Adipose tissue (tissue), 3 donors: ENCODE measurements around the gene CETP. TPM values are rescaled to one million over a fixed set of nuclear protein-coding genes. Genes with fewer than 3 reads are reported as not detected.
"Not testable (repeated sequence)": the region's sequence is repeated elsewhere in the genome, so short reads cannot be mapped to it uniquely, and the experiment has no call there.

ENCODE experiments used
- H3K27ac ChIP-seq: one replicate; pipeline ENCODE4 v1.5.1; 2013; ENCODE audit warnings: low read depth, low read length
- WGBS, 3 donors: extraction: QIAGEN DNeasy Blood & Tissue Kit; methylation state at CpG; one replicate each; pipeline ENCODE4 v1.1.7; 2013; 5-methylcytosine and 5-hydroxymethylcytosine counted together
- polyA plus RNA-seq, 3 donors: library from polyadenylated mRNA; stranded (reverse); fragments of 200-250 nt; gene quantifications; one replicate each; pipeline ENCODE4 v1.2.3, GENCODE V29; 2013
- donor health status: healthy with polysubstance abuse.
- donor health status: Bipolar disorder and iron deficiency.
- donor health status: healthy.

CETP gene
- polyA plus RNA-seq, 3 donors, result 0.39 to 2.8 (median 0.89) TPM

DNA sequence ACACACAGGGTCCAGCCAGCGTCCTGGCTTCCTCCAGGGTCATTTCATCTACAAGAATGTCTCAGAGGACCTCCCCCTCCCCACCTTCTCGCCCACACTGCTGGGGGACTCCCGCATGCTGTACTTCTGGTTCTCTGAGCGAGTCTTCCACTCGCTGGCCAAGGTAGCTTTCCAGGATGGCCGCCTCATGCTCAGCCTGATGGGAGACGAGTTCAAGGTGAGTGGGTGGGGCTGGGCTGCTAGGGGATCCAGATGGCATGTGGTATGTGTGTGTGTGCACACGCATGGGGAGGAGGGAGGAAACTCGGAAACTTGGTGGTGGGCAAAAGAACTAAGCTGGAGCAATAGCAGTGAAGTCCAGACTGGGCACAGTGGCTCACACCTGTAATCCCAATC is 11.5 kb downstream of the CETP start:
- no peak overlapping the region for H3K27ac ChIP-seq
- WGBS, 3 donors, result 83 to 90% (median 85%) methylated on average over 9 of the region's 9 CpGs

DNA sequence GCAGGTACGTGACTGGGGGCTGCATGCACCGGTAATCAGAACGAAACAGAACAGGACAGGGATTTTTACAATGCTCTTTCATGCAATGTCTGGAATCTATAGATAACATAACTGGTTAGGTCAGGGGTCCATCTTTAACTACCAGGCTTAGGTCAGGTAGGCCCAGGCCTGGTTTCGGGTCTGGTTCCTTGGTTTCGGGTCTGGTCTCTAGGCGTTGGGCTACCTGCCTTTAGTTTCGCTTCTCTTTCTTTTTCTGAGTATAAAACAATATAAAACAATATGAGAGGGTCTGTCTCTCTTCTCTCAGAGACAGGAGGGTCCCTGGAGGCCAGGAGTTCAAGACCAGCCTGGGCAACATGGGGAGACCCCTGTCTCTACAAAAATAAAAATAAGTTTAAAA is 12.1 kb downstream of the CETP start:
- H3K27ac ChIP-seq, result not testable (repeated sequence)
- 77 to 96% (median 82%) methylated on average over 7 of the region's 7 CpGs for WGBS, 3 donors

DNA sequence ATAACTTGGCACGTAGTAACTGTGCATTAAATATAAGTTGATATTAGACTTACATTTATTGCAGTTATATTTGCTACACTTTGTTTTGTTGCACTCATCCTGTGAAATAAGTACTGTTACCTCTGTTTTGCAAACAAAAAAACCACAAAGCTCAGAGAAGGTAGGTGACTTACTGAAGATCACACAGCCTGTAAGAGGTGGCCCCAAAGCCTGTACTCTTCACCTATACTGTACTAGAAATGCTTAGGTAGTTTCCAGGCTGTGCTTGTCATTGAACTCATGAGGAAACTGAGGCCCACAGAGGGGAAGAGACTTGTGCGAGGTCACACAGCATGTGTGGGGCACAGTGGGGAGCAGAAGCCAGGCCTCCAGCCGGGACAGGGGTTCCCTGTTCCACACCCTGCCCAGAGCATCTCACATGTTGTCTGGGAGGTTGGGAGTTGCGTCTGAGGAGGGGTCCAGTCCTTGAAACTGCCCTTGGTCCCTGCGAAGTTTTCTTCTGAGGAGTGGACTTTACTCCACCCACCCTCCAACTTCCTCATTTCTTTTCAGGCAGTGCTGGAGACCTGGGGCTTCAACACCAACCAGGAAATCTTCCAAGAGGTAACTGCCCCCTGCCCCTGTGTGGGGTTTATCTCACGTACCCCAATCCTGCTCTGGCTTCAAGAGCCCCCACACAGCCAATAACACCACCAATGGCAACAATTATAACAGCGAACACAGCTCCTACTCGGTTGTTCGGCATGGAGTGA is 13.0 kb downstream of the CETP start:
- 80 to 89% (median 83%) methylated on average over 9 of the region's 9 CpGs for WGBS, 3 donors
- no peak overlapping the region for H3K27ac ChIP-seq

DNA sequence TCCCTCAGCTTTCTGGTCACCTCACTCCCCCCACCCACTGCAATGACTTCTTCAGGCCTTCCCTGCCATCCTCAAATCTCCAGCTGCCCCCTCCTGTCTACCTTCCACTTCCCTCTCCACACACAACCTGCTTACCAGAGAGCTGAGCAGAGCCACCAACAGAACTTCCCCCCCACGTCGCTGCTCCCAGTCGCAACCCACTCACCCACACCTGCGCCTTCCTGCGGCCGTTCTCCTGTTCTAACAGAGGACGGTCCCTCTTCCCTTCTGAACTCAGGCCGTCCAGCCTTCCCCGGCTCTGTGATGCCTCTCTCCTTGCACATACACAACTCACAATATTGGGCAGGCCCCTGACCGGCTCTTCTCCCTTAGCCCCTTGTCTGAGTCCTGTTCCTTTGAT is 14.0 kb downstream of the CETP start:
- 76 to 92% (median 80%) methylated on average over 10 of the region's 10 CpGs for WGBS, 3 donors
- no peak overlapping the region for H3K27ac ChIP-seq

DNA sequence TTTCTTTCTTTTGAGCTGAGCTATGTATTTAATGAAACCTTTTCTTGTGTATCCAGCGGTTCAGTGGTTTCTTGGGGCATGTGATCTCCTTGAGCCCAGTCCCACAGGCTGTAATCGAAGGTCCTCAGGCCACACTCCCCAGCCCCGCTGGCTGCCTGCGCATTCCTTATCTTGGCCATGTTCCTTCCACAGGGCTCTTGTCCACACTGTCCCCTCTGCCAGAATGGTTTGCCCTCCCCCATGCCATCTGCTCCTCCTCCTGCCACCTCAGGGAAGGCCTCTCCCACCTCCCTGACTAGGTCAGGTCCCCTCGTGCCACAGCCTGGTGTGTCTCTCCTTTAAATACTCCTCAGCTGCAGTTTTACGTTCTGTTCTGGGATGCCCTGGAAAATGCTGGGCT is 15.5 kb downstream of the CETP start:
- WGBS, 3 donors, result 74 to 94% (median 77%) methylated on average over 6 of the region's 6 CpGs
- H3K27ac ChIP-seq, result no peak overlapping the region

DNA sequence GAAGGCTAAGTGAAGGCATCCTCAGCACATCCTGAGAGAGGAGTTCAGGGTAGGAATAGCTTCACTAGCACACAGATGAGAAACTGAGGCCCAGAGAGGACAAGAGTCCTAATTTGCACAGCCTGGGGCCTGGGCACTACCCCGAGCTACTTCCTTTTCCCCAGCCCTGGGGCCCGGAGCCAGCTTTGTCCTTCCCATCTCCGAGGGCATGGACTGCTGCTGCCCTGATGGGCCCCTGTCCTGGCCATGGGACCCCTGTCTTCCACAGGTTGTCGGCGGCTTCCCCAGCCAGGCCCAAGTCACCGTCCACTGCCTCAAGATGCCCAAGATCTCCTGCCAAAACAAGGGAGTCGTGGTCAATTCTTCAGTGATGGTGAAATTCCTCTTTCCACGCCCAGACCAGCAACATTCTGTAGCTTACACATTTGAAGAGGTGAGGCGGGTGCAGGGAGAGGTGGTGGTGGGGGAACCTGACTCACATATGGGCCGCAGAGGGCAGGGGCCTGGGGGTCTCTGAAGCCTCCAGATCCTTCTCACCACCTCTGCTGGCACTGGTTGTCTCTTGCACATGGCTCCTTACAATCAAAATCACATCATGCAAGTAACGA is 16.2 kb downstream of the CETP start:
- 72 to 91% (median 80%) methylated on average over 11 of the region's 11 CpGs for WGBS, 3 donors

DNA sequence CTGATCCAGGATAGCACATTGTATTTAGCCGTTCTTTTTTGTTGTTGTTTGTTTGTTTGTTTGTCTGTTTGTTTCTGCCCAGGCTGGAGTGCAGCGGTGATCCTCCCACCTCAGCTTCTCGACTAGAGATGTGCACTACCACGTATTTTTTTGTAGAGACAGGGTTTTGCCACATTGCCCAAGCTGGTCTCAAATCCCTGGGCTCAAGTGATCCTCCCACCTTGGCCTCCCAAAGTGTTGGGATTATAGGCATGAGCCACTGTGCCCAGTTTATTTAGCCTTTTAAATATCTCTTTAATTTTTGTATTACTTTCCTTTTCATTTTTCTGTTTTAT is 18.4 kb downstream of the CETP start:
- no peak overlapping the region for H3K27ac ChIP-seq
- WGBS, 3 donors, result 81 to 88% (median 85%) methylated on average over 4 of the region's 4 CpGs

More for the DNA sequence above, 16.2 kb downstream of the CETP start:
- no peak overlapping the region for H3K27ac ChIP-seq

DNA sequence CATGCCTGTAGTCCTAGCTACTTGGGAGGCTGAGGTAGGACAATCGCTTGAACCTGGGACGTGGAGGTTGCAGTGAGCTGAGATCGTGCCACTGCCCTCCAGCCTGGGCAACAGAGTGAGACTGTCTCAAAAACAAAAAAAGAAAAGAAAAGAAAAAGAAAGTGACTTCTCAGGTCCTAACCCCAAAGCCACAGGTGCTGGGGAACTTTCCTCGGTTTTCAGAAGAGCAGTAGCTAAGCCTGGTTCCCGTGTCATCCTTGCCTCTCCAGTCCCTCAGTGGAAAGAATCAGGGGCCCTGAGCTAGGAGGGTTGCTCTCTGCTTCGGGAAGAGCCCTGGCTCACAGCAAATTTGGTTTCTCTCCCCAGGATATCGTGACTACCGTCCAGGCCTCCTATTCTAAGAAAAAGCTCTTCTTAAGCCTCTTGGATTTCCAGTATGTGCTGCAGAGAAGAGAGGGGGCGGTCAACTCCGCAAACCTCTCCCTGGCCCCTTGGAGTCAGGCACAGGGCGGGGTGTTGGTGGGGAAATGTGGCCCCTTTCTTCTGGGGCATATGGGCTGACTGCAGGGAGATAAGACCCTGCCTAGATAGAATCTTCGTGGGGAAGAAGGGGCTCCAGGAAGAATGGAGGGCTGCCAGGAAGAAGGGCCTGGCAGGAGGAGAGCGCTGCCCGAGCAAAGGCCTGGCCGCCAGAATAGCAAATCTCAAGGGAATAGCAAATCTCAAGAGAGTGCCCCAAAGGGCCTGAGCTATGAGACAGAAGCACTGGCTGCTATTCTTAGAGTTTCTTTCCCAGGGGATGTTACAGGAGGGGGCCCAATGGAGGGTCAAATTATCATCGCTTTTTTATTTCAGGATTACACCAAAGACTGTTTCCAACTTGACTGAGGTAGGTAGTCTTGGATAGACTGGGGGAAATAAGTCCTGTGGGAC is 19.3 kb downstream of the CETP start:
- no peak overlapping the region for H3K27ac ChIP-seq

DNA sequence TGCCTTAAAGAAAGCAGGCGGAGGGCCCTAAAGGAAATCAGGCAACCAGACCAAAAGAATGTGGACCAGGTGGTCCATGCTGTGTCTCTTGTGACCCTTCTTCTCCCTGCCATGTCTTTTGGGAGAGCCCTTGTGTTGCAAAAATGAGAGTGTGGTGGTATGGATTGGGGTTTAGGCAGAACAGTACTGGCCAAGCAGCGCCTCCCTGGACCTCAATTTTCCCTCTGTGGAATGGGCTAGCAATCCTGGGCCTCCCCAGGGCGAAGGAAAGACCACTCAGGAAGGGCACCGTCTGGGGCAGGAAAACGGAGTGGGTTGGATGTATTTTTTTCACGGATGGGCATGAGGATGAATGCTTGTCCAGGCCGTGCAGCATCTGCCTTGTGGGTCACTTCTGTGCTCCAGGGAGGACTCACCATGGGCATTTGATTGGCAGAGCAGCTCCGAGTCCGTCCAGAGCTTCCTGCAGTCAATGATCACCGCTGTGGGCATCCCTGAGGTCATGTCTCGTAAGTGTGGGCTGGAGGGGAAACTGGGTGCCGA is 20.1 kb downstream of the CETP start:
- no peak overlapping the region for H3K27ac ChIP-seq

More for the DNA sequence above, 19.3 kb downstream of the CETP start:
- 84 to 88% (median 85%) methylated on average over 16 of the region's 16 CpGs for WGBS, 3 donors

DNA sequence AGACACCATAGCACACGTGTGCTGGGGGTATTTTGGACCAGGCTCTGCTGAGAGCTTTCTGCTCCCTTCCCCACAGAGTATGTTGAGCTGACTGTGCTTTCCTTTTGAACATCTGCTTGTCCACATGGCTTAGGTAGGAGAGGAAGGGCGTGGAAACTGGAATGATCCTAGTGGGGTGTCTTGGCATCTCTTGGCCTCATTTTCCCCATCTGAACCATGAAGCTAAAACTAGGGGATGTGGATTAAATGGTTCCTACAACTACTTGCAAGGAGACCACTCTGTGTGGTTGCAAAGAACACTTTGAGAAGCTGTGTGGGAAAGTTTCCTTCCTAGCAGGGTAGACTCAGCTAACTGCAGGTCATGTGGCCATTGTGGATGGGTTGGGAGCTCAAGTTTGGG is 20.9 kb downstream of the CETP start:
- WGBS, 3 donors, result 89 to 93% (median 90%) methylated on average over 2 of the region's 2 CpGs
- no peak overlapping the region for H3K27ac ChIP-seq

More for the DNA sequence above, 20.1 kb downstream of the CETP start:
- 83 to 86% (median 83%) methylated on average over 12 of the region's 12 CpGs for WGBS, 3 donors

DNA sequence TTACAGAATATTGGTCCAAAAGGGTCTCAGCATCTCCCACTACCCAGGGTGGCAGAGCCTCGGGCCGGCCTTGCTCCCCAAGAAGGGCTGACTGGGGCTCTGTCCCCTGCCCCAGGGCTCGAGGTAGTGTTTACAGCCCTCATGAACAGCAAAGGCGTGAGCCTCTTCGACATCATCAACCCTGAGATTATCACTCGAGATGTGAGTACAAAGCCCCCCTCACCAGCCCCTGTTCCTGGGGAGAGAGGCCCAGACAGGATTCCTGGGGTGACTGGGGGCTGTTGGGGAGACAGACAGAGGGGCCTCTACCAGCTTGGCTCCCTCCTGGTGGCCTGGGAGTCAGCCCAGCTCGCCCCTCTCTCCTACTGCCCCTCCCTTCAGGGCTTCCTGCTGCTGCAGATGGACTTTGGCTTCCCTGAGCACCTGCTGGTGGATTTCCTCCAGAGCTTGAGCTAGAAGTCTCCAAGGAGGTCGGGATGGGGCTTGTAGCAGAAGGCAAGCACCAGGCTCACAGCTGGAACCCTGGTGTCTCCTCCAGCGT is 21.5 kb downstream of the CETP start:
- 62 to 79% (median 73%) methylated on average over 9 of the region's 9 CpGs for WGBS, 3 donors
- H3K27ac ChIP-seq, result no peak overlapping the region

DNA sequence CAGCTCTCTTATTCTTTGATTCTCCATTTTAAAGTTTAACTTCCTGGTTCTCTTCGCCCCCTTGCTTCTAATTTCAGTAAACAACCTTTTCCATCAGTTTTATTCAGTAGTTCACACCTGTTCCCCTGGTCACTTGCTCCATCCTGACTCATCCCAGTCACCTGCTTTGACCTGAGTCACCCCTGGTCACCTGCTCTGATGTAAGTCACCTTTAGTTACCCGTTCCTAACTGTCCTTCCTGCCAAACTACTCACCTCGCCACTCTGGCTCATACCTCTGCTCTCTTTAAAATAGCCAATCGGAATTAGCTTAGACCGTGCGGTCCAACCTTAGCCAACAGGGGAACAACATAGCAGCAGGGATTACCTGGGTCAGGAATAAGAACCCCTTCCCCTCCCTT is 22.9 kb downstream of the CETP start:
- H3K27ac ChIP-seq, result no peak overlapping the region
- 90 to 92% (median 90%) methylated on average over 6 of the region's 6 CpGs for whole genome bisulfite sequencing, 3 donors

DNA sequence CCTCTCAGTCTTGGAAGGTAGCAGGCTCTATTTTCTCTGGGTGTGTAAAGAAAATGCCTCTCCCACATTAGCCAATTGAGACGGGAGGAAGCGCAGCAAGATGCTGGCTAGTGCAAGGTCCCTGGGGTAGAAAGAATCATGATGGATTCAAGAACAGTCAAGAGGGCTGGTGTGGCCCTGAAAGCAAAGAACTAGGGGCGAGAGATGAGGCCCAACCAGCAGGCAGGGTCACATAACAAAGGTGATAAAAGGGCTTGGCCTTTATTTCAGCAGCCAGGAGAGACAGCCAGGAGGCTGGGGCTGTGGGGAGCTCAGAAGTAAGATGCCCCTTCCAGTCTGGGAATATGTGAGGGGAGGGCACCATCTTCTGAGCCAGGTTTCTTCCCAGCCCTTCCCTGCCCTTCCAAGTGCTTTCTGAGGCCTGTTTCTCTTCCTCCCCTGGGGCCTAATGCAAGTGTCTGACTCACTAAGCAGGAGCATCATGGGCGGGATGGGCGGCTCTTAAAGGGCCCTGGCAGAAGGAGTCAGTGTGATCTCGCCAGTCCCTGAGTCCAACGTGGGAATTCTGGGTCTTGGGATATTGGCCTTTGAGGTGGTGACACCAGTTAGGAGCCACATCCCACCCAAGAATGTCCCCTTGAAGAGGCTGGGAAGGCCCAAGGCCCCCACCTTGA is 23.7 kb downstream of the CETP start:
- 57 to 84% (median 59%) methylated on average over 7 of the region's 7 CpGs for WGBS, 3 donors
- peak overlapping the region; percentile 55 for H3K27ac ChIP-seq

DNA sequence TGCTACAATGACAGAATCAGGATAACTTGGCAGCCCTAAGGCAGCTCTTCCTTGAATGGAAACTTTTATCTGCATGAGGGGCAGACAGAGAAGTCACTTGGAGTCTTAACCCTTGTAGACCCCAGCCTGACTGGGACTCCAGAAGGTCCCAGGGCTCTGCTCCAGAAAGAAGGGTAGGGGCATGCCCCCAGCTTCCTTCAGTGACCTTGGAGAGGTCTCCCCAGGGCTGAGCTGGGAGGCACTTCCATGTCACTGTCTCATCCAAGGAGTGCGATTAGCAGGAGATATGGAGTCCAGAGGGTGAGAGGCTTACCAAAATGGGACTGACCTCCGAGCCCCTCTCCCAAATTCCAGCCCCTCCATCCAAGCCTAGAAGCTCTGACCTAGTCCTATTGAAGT is 24.2 kb downstream of the CETP start:
- 61 to 67% (median 63%) methylated on average over 2 of the region's 2 CpGs for WGBS, 3 donors
- H3K27ac ChIP-seq, result peak overlapping the region; percentile 55

DNA sequence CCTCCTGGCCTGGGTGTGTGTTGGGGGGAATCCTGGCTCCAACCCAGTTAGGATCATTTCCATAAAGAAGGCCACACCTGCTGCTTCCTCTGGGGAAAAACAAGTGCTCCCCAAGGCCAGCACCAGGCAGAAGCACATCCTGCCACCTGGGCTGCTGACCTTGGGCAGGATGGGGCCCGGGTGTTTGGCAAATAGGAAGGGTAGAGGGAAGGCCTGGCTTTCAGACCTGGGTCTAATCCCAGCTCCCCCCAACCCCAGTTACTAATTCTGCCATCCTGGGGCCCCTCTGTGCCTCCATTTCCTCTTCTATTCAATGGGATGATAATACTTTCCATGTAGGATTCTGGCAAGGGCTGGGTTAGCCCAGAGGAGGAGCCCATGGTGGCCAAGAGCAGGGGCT is 24.6 kb downstream of the CETP start:
- no peak overlapping the region for H3K27ac ChIP-seq
- 30 to 69% (median 43%) methylated on average over 1 of the region's 1 CpG for WGBS, 3 donors

DNA sequence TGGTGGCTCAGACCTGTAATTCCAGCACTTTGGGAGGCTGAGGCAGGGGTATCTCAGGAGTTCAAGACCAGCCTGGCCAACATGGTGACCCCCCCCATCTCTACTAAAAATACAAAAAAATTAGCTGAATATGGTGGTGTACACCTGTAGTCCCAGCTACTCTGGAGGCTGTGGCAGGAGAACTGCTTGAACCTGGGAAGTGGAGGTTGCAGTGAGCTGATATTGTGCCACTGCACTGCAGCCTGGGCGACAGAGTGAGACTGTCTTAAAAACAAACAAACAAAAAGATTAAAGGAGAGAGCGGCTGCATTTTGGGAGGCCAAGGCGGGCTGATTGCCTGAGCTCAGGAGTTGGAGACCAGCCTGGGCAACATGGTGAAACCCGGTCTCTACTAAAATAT is 25.2 kb downstream of the CETP start:
- 88 to 92% (median 91%) methylated on average over 4 of the region's 4 CpGs for WGBS, 3 donors

DNA sequence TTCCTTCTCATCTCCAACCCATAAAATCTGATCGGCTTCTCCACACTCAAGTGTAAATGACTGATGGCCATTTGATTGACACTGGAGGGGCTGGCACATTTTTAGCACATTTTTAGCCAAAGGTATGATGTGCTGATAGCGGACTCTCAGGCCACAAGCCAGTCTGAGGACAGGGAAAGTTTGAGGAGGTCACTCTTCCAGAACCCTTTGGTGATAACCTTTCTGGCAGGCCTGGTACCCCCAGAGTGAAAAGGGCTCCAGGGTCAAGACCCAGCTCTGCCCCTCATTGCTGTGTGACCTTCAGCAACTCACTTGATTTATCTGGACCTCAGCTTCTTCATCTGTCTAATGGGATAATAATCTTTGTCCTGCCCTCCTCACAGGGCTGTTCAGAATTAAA is 25.9 kb downstream of the CETP start:
- H3K27ac ChIP-seq, result no peak overlapping the region
- WGBS, 3 donors, result 91 to 97% (median 93%) methylated on average over 2 of the region's 2 CpGs

More for the DNA sequence above, 25.2 kb downstream of the CETP start:
- not testable (repeated sequence) for H3K27ac ChIP-seq
